ENCODE data around the gene CPNE2. TPM values are rescaled to one million over a fixed set of nuclear protein-coding genes. Genes with fewer than 3 reads are reported as not detected.
"Not testable (repeated sequence)": the region's sequence is repeated elsewhere in the genome, so short reads cannot be mapped to it uniquely, and the experiment has no call there.

The CPNE2 gene
- total and polyA plus RNA-seq, 2 of the 8 experiments (the other 6 are each of a cell fraction or from before 2014, with no cell fraction given), result 10.6 to 39.5 TPM

- TF ChIP-seq POLR2AphosphoS5 (IDR thresholded peaks at IDR 0.05; ENCODE audit: low read depth, low read length), result no peak
- no peak for TF ChIP-seq EP300 (IDR thresholded peaks at IDR 0.05; ENCODE audit: borderline replicate concordance in 1 of 2, low read depth in 2 of 2, low read length in 2 of 2)
Measured at GRCh38 chr16:57188711-57189002, 96.3 kb downstream of the CPNE2 start (continued).

- H4K20me1 ChIP-seq (replicated peaks in 1 of 2; ENCODE audit: control insufficient read depth in 1 of 2, insufficient read depth in 2 of 2, low read length in 2 of 2); H3K4me2 ChIP-seq (ENCODE audit: insufficient read depth in 1 of 2, low read depth in 2 of 2, low read length in 2 of 2); H3K9ac ChIP-seq (replicated peaks in 1 of 4; ENCODE audit: extremely low read depth in 1 of 4, low read depth in 3 of 4, low read length in 3 of 4); H3K27ac ChIP-seq (ENCODE audit: low read depth, low read length); H3K36me3 ChIP-seq (ENCODE audit: control insufficient read depth in 2 of 4, insufficient read depth in 4 of 4, low read length in 3 of 4); H3K4me3 ChIP-seq (ENCODE audit: extremely low read depth in 1 of 4, insufficient read depth in 2 of 4, low read depth in 3 of 4, low read length in 4 of 4); H3K79me1 ChIP-seq (ENCODE audit: low read depth, low read length); H3K27me3 ChIP-seq (replicated peaks in 1 of 4; ENCODE audit: control insufficient read depth in 3 of 4, extremely low read depth in 1 of 4, insufficient read depth in 3 of 4, low read length in 3 of 4); H3K9me3 ChIP-seq (ENCODE audit: insufficient read depth in 2 of 2, low read depth in 1 of 2, low read length in 1 of 2); H2BK5ac ChIP-seq (ENCODE audit: low read depth, low read length); H3K23ac ChIP-seq (ENCODE audit: insufficient read length); H3K14ac ChIP-seq (ENCODE audit: insufficient read length); H4K5ac ChIP-seq (ENCODE audit: insufficient read length, low read depth, low read length); H2BK20ac ChIP-seq (ENCODE audit: low read length); H2BK15ac ChIP-seq (ENCODE audit: low read length); POLR2A ChIA-PET (ENCODE audit: partially characterized antibody); H2AFZ ChIP-seq (ENCODE audit: low read length); H2BK12ac ChIP-seq (ENCODE audit: low read depth, low read length); H3K56ac ChIP-seq (replicated peaks; ENCODE audit: insufficient read length, low read depth, low read length); H4K91ac ChIP-seq (replicated peaks; ENCODE audit: insufficient read length, low read length); FAIRE-seq; H3K18ac ChIP-seq (ENCODE audit: extremely low read depth, low read length); H3K4me1 ChIP-seq (replicated peaks in 1 of 4; ENCODE audit: control insufficient read depth in 3 of 4, insufficient read depth in 4 of 4, low read length in 3 of 4); H2AK5ac ChIP-seq (ENCODE audit: low read depth, low read length); H4K8ac ChIP-seq (ENCODE audit: extremely low read depth, insufficient read depth, low read length); H2BK120ac ChIP-seq (replicated peaks; ENCODE audit: low read depth, low read length); H3K4ac ChIP-seq (replicated peaks; ENCODE audit: insufficient read length, low read depth, low read length); DNase-seq (ENCODE audit: low read depth in 1 of 2, low spot score in 2 of 2): not testable (repeated sequence)
- Histone ChIP-seq H3K23me2 (ENCODE audit: low read depth, low read length) (peaks cover 14% of the 10 kb centered on the region), H3K79me2 (ENCODE audit: control insufficient read depth in 1 of 2, insufficient read depth in 2 of 2, low read length in 2 of 2) (peaks cover 6 to 87% of the 10 kb centered on the region in 2 experiments)
- CTCF ChIA-PET (ENCODE audit: partially characterized antibody), result interaction anchor here (0.6 kb wide), 1 partner anchor 27 kb away, joined by 3 read pairs; no protein-coding TSS in a partner anchor
- 90% methylated on average over 4 of the region's 4 CpGs; no CpG with 5 or more reads in 1 of the 2 experiments for WGBS, 2 experiments (ENCODE audit: extremely low coverage in 1 of 2, insufficient coverage in 1 of 2, insufficient read length in 1 of 2, insufficient replicate concordance in 2 of 2, low coverage in 1 of 2, low lambda C conversion rate in 2 of 2, missing lambda C conversion rate in 1 of 2)
Measured at GRCh38 chr16:57189527-57189926, 97.1 kb downstream of the CPNE2 start.
